IMR-90 (cell line): ENCODE measurements around the gene TRIM46. TPM values are rescaled to one million over a fixed set of nuclear protein-coding genes. Genes with fewer than 3 reads are reported as not detected.

Experiments used
- ATAC-seq: fragments of 200-7000 bp; cut with Tn5 transposase; 2 replicates; pipeline ENCODE4 v1.9.1; 2020; ENCODE audit warnings: low read depth, mild to moderate bottlenecking, moderate library complexity
- BruUV-seq: library from RNA; stranded (reverse); fragments of 400-500 nt; replicated peaks from 2 replicates; lab custom pipeline; 2021; lab: Mats Ljungman, UMichigan
- CTCF ChIA-PET: fragments of 300-600 bp; formaldehyde crosslinking; extraction: SDS; loops from one replicate; lab custom pipeline; 2021; ENCODE audit warnings: antibody characterized with exemption; lab: Yijun Ruan, JAX
- POLR2A ChIA-PET: fragments of 300-600 bp; sonication (Branson Sonifier 250); formaldehyde crosslinking; loops from one replicate; lab custom pipeline; 2022; ENCODE audit warnings: antibody characterized with exemption; ENCODE audit not compliant: unreplicated experiment; lab: Charles Lee
- DNase-seq: peaks from one replicate; pipeline ENCODE4 v3.0.0; 2013
- H2AFZ ChIP-seq: replicated peaks from 2 replicates; pipeline ENCODE3; 2013; ENCODE audit warnings: low read length, mild to moderate bottlenecking; ENCODE audit not compliant: poor library complexity
- H2AK5ac ChIP-seq: 2 replicates; pipeline ENCODE4 v1.6.1; 2013; ENCODE audit warnings: low read depth, low read length, inconsistent platforms
- H2AK9ac ChIP-seq: replicated peaks from 2 replicates; pipeline ENCODE3; 2013; ENCODE audit warnings: mild to moderate bottlenecking, low read depth, low read length, moderate library complexity; ENCODE audit not compliant: poor library complexity
- H2BK120ac ChIP-seq: 2 replicates; pipeline ENCODE4 v1.6.1; 2013; ENCODE audit warnings: low read depth, low read length, inconsistent platforms
- H2BK15ac ChIP-seq: 3 replicates; pipeline ENCODE4 v1.6.1; 2013; ENCODE audit warnings: low read depth, low read length, inconsistent platforms
- H2BK20ac ChIP-seq: 2 replicates; pipeline ENCODE4 v1.6.1; 2013; ENCODE audit warnings: low read depth, mild to moderate bottlenecking, inconsistent platforms, low read length, moderate library complexity
- H2BK5ac ChIP-seq: 2 replicates; pipeline ENCODE4 v1.6.1; 2013; ENCODE audit warnings: mild to moderate bottlenecking, low read depth, low read length, inconsistent platforms; ENCODE audit not compliant: poor library complexity, severe bottlenecking
- H3K14ac ChIP-seq: replicated peaks from 2 replicates; pipeline ENCODE4 v1.6.1; 2013; ENCODE audit warnings: low read depth, low read length, inconsistent platforms
- H3K18ac ChIP-seq: 2 replicates; pipeline ENCODE4 v1.6.1; 2013; ENCODE audit warnings: low read depth, low read length, control low read depth
- H3K23ac ChIP-seq: 2 replicates; pipeline ENCODE4 v1.6.1; 2013; ENCODE audit warnings: low read depth, low read length, inconsistent platforms
- H3K27ac ChIP-seq: 2 replicates; pipeline ENCODE4 v1.5.1; 2013; ENCODE audit warnings: mild to moderate bottlenecking, control low read depth, low read length; ENCODE audit not compliant: insufficient read depth
- H3K27me3 ChIP-seq: 2 replicates; pipeline ENCODE4 v1.6.1; 2013; ENCODE audit warnings: low read length; ENCODE audit not compliant: control insufficient read depth, insufficient read depth
- H3K36me3 ChIP-seq: 2 replicates; pipeline ENCODE4 v1.6.1; 2013; ENCODE audit warnings: low read length, mixed read lengths; ENCODE audit not compliant: control insufficient read depth, insufficient read depth
- H3K4ac ChIP-seq: 2 replicates; pipeline ENCODE4 v1.6.1; 2013; ENCODE audit warnings: low read depth, low read length, inconsistent platforms
- H3K4me1 ChIP-seq: 2 replicates; pipeline ENCODE4 v1.6.1; 2013; ENCODE audit warnings: low read length, mixed read lengths; ENCODE audit not compliant: control insufficient read depth, insufficient read depth
- H3K4me2 ChIP-seq: 2 replicates; pipeline ENCODE4 v1.6.1; 2013; ENCODE audit warnings: low read depth, mild to moderate bottlenecking, control low read depth, low read length, moderate library complexity
- H3K4me3 ChIP-seq: 2 replicates; pipeline ENCODE4 v1.5.1; 2013; ENCODE audit warnings: low read depth, mild to moderate bottlenecking, control low read depth, low read length, moderate library complexity; ENCODE audit not compliant: insufficient read depth
- H3K56ac ChIP-seq: 2 replicates; pipeline ENCODE4 v1.6.1; 2013; ENCODE audit warnings: low read length, inconsistent platforms; ENCODE audit not compliant: insufficient read depth; ENCODE audit errors: extremely low read depth
- H3K79me1 ChIP-seq, 2 experiments: 2 replicates each; pipeline ENCODE4 v1.6.1; 2013; ENCODE audit warnings: low read length in 2 of 2, inconsistent platforms in 1 of 2, low read depth in 1 of 2
- H3K9ac ChIP-seq: 2 replicates; pipeline ENCODE4 v1.6.1; 2013; ENCODE audit warnings: low read depth, low read length, control low read depth
- H3K9me1 ChIP-seq: 2 replicates; pipeline ENCODE4 v1.6.1; 2013; ENCODE audit warnings: low read length, inconsistent platforms; ENCODE audit not compliant: insufficient read depth
- H3K9me3 ChIP-seq: 2 replicates; pipeline ENCODE4 v1.6.1; 2013; ENCODE audit warnings: low read length; ENCODE audit not compliant: control insufficient read depth, insufficient read depth
- H4K20me1 ChIP-seq: 2 replicates; pipeline ENCODE4 v1.6.1; 2013; ENCODE audit warnings: low read length, inconsistent platforms; ENCODE audit not compliant: insufficient read depth
- H4K5ac ChIP-seq: 2 replicates; pipeline ENCODE4 v1.6.1; 2013; ENCODE audit warnings: mild to moderate bottlenecking, low read depth, low read length, control low read depth
- H4K8ac ChIP-seq, 2 experiments: 2 replicates each; pipeline ENCODE4 v1.6.1; 2013; ENCODE audit warnings: low read depth in 2 of 2, low read length in 2 of 2, control low read depth in 1 of 2, inconsistent platforms in 1 of 2
- H4K91ac ChIP-seq: 2 replicates; pipeline ENCODE4 v1.6.1; 2013; ENCODE audit warnings: low read depth, low read length, inconsistent platforms; ENCODE audit not compliant: insufficient read depth
- CEBPB ChIP-seq: IDR thresholded peaks from 2 replicates; pipeline ENCODE4 v1.6.1; 2012; ENCODE audit warnings: low read depth, low read length, improper control_type of control experiment
- CHD1 ChIP-seq: IDR thresholded peaks from 2 replicates; pipeline ENCODE4 v1.6.1; 2012; ENCODE audit warnings: low read depth, low read length, improper control_type of control experiment
- CTCF ChIP-seq: conservative IDR thresholded peaks from 2 replicates; pipeline ENCODE4 v1.5.1; 2012; ENCODE audit warnings: mild to moderate bottlenecking, low read depth, low read length, improper control_type of control experiment
- FOS ChIP-seq: fragments of 150-350 bp; IDR thresholded peaks from 2 replicates; pipeline ENCODE4 v1.6.1; 2016; ENCODE audit warnings: low read depth, low read length
- MAFK ChIP-seq: IDR thresholded peaks from 2 replicates; pipeline ENCODE4 v1.6.1; 2012; ENCODE audit warnings: low read depth, low read length, improper control_type of control experiment
- MAZ ChIP-seq: IDR thresholded peaks from 2 replicates; pipeline ENCODE4 v1.6.1; 2012; ENCODE audit warnings: low read depth, mild to moderate bottlenecking, low read length, improper control_type of control experiment, moderate library complexity, borderline replicate concordance
- POLR2A ChIP-seq: IDR thresholded peaks from 2 replicates; pipeline ENCODE4 v1.6.1; 2012; ENCODE audit warnings: mild to moderate bottlenecking, low read depth, low read length
- RFX5 ChIP-seq: IDR thresholded peaks from 2 replicates; pipeline ENCODE4 v1.8.0; 2012; ENCODE audit warnings: low read depth, mild to moderate bottlenecking, low read length, moderate library complexity
- SMC3 ChIP-seq: fragments of 150-350 bp; IDR thresholded peaks from 2 replicates; pipeline ENCODE4 v1.6.1; 2016; ENCODE audit warnings: low read depth, mild to moderate bottlenecking, antibody characterized with exemption, low read length, moderate library complexity
- USF2 ChIP-seq: fragments of 150-350 bp; IDR thresholded peaks from 2 replicates; pipeline ENCODE4 v1.6.1; 2017; ENCODE audit warnings: mild to moderate bottlenecking, antibody characterized with exemption, low read length, low read depth
- WGBS, 2 experiments: methylation state at CpG; one replicate each; pipeline versions ENCODE4 v1.1.5 to v1.1.7; 2013; ENCODE audit warnings: missing lambda C conversion rate in 2 of 2; ENCODE audit not compliant: insufficient read length in 1 of 2; ENCODE audit errors: extremely low coverage in 2 of 2; 5-methylcytosine and 5-hydroxymethylcytosine counted together
- dilution Hi-C: fragments of 300-500 bp; cut with HindIII; formaldehyde crosslinking; loops from one replicate; pipeline ENCODE4 v1.14.3; 2018; ENCODE audit warnings: low sequenced_read_pairs; ENCODE audit not compliant: unreplicated experiment
- in situ Hi-C: fragments of 300-500 bp; cut with MboI; formaldehyde crosslinking; loops from 3 replicates; pipeline ENCODE4 v1.14.3; 2019; ENCODE audit warnings: low sequenced_read_pairs, inconsistent platforms, mixed read lengths
- intact Hi-C: fragments of 100-400 bp; cut with micrococcal nuclease; formaldehyde crosslinking; loops from 2 replicates; pipeline ENCODE4 v1.10.0; 2022
- polyA plus RNA-seq, 3 experiments: library from polyadenylated mRNA; depleted of rRNA; stranded (reverse); fragments of >200 nt; gene quantifications; 2 replicates each; pipeline ENCODE4 v1.2.3, GENCODE V29; 2012; ENCODE audit warnings: low replicate concordance in 1 of 3
- total RNA-seq: library from RNA; depleted of rRNA; stranded (reverse); fragments of >200 nt; gene quantifications from 2 replicates; pipeline ENCODE4 v1.2.3, GENCODE V29; 2012

The TRIM46 gene
- total and polyA plus RNA-seq, 2 of the 4 experiments (the other 2 are of a cell fraction): 2.3 to 6.2 TPM

- Histone ChIP-seq H4K8ac (peak overlapping the region in 1 of 2 experiments; percentile 45; a peak in 2 of 4 replicates), H2BK15ac (no peak overlapping the region), H3K4me3 (peak overlapping the region; percentile 5), H3K9me1 (peaks cover 20% of the 10 kb centered on the region; the same call in 1 of the 2 replicates), H3K79me1 (peaks cover 23 to 44% of the 10 kb centered on the region in 2 experiments), H3K36me3 (peaks cover 9% of the 10 kb centered on the region), H3K18ac (no peak overlapping the region), H2AK9ac (peak overlapping the region; percentile 31), H2BK5ac (peak overlapping the region; percentile 3), H3K14ac (peak overlapping the region; percentile 85; the same call in 1 of the 2 replicates), H2AK5ac (peak overlapping the region; percentile 23; the same call in 1 of the 2 replicates), H3K27ac (peak overlapping the region; percentile 23), H3K4ac (peak overlapping the region; percentile 77), H3K9ac (peak overlapping the region; percentile 21; the same call in 1 of the 2 replicates), H3K56ac (no peak overlapping the region), H3K4me2 (peak overlapping the region; percentile 66), H3K23ac (peak overlapping the region; percentile 77; the same call in 1 of the 2 replicates), H3K4me1 (peaks cover 8% of the 10 kb centered on the region; the same call in 1 of the 2 replicates), H4K5ac (peak overlapping the region; percentile 22; the same call in 1 of the 2 replicates), H3K27me3 (no peaks in the 10 kb centered on the region), H2BK20ac (no peak overlapping the region), H4K20me1 (no peaks in the 10 kb centered on the region), H2AFZ (peak overlapping the region; percentile 39), H2BK120ac (no peak overlapping the region), H3K9me3 (no peaks in the 10 kb centered on the region), H4K91ac (peak overlapping the region; percentile 44; the same call in 1 of the 2 replicates)
- no peak for DNase-seq
- TF ChIP-seq RFX5 (no peak), CTCF (no peak), CEBPB (no peak), MAFK (no peak), USF2 (no peak), POLR2A (no peak), SMC3 (no peak), FOS (no peak), CHD1 (no peak), MAZ (no peak)
- in situ Hi-C loops: no loop called here
- no peak for ATAC-seq
- dilution Hi-C loops: no loop called here
- ChIA-PET CTCF (interaction anchor here (0.6 to 1.1 kb wide), 2 partner anchors 16 to 45 kb away, joined by 3 to 4 read pairs; no protein-coding TSS in a partner anchor), POLR2A (interaction anchor here (0.7 kb wide), 1 partner anchor 136 kb away, joined by 3 read pairs; the partner anchor contains the start of gene CLK2)
- BruUV-seq: no TSS peak
- 63% methylated on average over 5 of the region's 6 CpGs; no CpG with 5 or more reads in 1 of the 2 experiments for WGBS, 2 experiments
- intact Hi-C loops: no loop called here
Measured at GRCh38 chr1:155136748-155137147, 36.9 kb upstream of the TRIM46 start.
